ENCODE data around the gene OR2A25.

DNA sequence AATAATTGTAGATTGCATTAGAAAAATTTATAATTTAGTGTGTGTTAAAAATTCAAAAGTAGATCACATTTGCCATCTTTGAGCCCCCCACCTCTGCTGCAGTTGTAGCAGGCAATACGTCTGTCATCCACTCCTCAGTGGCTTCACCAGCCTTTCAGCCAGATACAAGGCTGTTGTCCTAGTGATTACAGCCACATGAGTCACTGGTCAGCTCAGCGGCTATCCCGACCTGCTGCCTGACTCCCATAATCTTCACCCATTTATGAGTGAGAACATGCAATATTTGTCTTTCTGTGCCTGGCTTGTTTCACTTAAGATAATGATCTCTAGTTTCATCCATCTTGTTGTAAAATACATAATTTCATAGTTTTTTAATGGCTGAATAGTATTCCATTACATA lies 11.7 kb upstream of the OR2A25 start:
- no peak for TF ChIP-seq POLR2A (IDR thresholded peaks at IDR 0.05)
- TF ChIP-seq, protein P1, sequence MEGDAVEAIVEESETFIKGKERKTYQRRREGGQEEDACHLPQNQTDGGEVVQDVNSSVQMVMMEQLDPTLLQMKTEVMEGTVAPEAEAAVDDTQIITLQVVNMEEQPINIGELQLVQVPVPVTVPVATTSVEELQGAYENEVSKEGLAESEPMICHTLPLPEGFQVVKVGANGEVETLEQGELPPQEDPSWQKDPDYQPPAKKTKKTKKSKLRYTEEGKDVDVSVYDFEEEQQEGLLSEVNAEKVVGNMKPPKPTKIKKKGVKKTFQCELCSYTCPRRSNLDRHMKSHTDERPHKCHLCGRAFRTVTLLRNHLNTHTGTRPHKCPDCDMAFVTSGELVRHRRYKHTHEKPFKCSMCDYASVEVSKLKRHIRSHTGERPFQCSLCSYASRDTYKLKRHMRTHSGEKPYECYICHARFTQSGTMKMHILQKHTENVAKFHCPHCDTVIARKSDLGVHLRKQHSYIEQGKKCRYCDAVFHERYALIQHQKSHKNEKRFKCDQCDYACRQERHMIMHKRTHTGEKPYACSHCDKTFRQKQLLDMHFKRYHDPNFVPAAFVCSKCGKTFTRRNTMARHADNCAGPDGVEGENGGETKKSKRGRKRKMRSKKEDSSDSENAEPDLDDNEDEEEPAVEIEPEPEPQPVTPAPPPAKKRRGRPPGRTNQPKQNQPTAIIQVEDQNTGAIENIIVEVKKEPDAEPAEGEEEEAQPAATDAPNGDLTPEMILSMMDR (IDR thresholded peaks at IDR 0.05), result no peak
